ENCODE data around the gene BARHL1.

The BARHL1 gene

DNA sequence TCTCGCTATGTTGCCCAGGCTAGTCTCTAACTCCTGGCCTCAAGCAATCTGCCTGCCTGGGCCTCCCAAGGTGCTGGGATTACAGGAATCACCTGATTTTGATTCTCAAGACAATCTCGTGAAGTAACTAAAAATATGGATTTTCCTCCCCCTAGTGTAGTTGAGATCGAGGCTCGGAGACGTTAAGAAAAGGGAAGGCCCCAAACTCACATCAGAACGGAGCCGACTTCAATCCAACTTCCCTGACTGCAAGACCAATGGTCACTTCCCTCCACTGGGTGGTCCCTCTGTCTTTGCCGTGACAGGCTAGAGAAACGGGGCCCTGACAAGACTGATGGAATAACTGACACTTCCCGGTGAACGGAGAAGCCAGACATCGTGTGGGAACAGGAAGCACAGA, 28.3 kb downstream of the BARHL1 start:
- no peak for DNase-seq (ENCODE audit: low read depth, low spot score)

DNA sequence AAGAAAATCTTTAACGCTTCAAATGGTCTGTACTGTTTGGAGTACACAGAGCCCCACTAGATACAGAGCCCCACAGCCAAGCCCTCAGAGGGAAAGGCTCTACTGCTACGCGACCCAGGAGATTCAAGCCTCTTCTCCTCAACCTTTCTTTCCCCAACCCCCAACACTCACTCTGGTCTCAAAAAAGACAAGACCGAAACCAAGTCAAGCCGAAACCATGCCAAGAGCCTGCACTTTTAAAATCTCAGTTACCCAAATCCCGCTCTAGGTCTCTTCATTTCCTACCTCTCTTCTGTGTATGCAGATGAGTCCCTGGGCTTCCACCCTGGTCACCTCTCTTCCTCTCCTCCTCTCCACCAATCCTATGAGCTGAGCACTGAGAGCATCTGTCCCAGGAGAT, 31.9 kb downstream of the BARHL1 start:
- DNase-seq (ENCODE audit: low read depth, low spot score) = no peak

DNA sequence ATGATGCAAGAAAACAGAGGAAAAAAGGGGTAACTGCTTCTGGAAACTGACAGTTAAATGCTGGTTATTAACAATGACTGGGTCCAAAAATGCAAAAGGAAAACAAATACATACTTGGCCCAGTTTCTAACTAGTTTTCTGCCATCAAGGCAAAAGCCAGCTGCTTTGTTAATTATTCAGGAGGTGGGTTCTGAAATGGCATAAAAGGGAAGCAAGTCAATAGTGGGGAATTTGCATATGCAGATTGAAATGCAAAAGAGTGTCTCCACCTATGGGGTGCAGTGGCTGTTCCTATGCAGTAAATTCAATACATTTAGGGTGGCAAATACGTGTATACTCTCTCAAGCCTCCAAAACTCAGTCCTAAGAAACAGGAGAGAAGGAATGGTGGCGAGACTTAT, 33.4 kb downstream of the BARHL1 start:
- DNase-seq (ENCODE audit: low read depth, low spot score) = no peak

GRCh38 chr9:132616725-132617124, 34.3 kb downstream of the BARHL1 start:
- no peak for DNase-seq (ENCODE audit: low read depth, low spot score)

DNA sequence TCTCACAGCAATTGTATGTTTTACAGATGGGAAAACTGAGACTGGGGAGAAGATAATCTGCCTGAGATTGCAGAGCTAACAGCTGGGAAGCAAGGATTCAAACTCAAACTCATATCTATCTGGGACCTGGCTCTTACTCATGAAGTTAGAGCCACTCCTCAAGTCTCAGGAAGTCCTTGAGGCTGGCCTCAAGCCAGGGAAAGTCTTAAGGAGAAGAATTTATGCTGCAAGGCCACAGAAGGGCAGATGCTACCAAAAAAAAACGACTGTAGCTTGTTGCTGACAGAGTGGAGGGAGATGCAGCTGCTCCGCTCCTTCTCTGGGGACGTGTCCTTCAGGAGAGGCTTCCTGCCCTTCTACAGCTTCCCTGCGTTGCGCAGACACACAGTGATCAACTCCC, 39.8 kb downstream of the BARHL1 start:
- DNase-seq (ENCODE audit: low read depth, low spot score) = no peak

GRCh38 chr9:132626285-132626684, 43.9 kb downstream of the BARHL1 start:
- DNase-seq (ENCODE audit: low read depth, low spot score) = no peak

DNA sequence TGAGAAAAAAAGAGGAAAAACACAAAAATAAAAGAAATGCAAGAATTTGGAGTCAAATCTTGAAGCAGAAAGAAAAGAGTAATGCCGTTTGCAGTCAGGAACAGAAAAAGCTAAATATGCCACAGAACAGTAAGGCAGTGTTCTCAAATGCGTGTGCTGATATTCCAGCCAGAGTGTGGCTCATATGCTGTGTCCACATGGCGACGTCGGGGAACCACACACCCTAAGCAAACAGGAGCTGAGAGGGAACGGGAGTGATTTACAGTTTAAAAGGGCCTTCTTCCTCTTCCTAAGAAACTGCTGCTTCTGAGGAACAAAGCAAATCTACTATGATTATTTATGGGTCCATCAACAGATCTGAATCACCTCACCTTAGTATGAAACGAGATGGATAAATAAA, 44.7 kb downstream of the BARHL1 start:
- DNase-seq (ENCODE audit: low read depth, low spot score) = no peak

GRCh38 chr9:132627594-132627993, 45.2 kb downstream of the BARHL1 start:
- DNase-seq (ENCODE audit: low read depth, low spot score) = no peak

DNA sequence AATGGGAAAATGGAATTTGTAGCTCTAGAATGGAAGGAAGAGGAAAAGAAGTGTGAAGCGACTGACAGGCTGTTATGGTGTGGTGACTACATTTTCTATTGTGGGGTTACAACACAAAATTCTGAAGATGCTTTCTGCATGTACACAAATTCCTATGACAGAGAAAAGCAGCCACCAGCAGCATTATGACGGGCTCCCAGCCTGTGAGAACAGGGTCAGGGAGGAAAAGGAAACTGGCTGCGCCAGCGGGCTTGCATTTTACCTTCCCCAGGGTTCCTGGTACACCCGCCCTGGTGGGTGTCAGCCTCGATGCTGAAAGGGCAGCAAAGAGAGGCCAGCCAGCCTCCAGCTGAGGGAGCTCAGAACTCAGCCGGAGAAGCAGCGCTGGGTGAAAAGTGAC, 46.3 kb downstream of the BARHL1 start:
- no peak for DNase-seq (ENCODE audit: low read depth, low spot score)

- no peak for DNase-seq (ENCODE audit: low read depth, low spot score)
Measured at GRCh38 chr9:132630116-132630515, 47.7 kb downstream of the BARHL1 start.

DNA sequence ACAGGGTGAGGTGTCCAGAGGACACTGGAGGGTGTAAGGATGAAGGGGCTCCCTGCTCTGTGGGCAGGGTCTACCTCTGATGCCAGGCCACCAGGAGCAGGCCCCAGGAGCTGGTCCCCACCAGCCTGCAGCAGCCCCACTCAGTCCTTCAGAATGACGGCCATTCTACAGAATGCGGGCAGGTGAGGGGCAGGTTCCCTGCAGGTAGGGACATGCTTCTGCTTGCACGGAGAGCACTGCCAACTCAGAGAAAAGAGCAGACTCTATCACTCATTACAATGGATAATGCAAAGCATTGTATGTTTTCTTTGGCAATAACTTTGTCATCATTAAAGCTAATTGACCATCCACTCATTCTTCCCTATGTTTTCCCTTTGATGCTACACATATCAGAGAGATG, 48.4 kb downstream of the BARHL1 start:
- no peak for DNase-seq (ENCODE audit: low read depth, low spot score)

DNA sequence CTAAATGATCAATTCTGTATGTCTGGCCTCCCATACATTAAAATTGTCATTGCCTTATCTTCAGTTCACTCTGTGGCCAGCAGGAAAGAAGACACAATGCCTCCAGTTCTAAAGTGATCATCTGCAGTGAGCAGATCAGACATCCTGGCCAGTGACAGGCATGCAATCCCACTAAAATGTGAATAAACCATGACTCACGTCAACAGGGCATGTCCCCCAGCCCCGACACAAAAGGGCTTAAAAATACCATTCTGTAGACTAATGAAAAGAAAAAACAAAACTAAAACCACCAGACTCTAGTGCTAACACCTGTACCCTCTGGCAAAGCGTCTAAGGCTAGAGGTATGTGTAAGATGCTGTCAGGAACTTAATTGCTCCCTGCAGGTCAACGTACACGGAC, 48.9 kb downstream of the BARHL1 start:
- DNase-seq (ENCODE audit: low read depth, low spot score) = no peak

GRCh38 chr9:132631685-132632084, 49.3 kb downstream of the BARHL1 start:
- DNase-seq (ENCODE audit: low read depth, low spot score) = no peak

DNA sequence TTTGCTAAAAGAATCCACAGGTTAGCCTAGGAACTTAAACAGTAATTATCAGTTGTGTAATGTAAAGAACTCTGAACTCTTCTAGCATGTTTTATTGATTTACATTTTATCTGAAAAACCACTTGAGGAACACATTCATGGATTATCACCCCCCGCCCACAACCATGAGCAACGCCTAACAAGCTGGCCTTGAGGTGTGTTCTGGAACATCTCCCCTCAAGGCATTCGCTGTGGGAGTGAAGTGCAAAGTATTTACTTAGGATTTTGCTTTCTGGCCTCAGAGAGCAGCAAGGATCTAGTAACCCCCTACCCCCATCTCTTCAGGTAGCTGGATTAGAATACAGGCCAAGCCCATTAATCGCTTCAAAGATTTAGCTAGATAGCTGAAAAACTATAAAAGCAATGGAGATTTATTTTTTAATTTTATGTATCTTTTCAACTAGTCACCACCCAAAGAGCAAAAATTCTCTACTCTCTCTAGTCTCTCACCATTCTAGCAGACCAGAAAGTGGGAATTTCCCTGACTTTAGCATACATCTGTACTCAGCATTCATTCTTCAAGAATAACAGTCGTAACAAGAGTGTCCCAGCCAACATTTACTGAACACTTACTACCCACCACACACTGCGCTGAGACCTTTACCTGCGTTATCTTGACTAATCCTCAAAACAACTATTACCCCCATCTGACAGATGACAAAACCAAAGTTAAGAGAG, 50.2 kb downstream of the BARHL1 start:
- DNase-seq (ENCODE audit: low read depth, low spot score) = no peak

DNA sequence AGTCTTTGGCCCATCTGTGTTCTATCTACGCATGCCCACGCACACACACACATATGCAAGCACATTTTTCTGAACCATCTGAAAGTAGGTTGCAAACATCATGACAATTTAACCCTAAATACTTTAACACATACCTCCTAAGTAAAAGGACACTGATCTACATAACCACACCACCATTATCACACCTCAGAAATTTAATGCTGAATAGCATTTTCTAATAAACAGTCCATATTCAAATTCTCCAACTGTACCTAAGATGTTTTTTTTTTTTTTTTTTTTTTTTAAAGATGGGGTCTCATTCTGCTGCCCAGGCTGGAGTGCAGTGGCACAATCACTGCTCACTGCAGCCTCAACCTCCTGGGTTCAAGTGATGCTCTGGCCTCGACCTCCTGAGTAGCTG, 51.9 kb downstream of the BARHL1 start:
- DNase-seq (ENCODE audit: low read depth, low spot score) = no peak

- no peak for DNase-seq (ENCODE audit: low read depth, low spot score)
Measured at GRCh38 chr9:132637351-132637750, 54.9 kb downstream of the BARHL1 start.

GRCh38 chr9:132637801-132638200, 55.4 kb downstream of the BARHL1 start:
- DNase-seq (ENCODE audit: low read depth, low spot score) = no peak

DNA sequence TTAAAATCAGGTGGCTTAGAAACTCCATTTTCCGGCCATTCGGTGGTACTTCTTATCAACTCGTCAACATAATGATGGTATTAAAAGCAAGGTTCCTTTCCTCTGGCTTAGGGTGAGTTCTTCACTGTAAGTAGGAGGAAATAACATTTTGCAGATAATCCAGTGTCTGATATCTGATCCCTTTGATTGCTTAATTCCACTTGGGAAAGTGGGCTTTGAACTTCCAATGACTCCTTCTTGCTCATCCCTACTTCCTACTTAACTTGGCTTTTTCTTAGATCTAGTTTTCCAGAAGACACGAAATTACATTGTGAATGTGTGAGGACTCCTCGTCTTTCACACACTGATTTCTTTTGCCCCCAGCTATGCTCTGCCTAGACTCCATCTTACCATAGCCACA, 55.8 kb downstream of the BARHL1 start:
- DNase-seq (ENCODE audit: low read depth, low spot score) = no peak

- no peak for DNase-seq (ENCODE audit: low read depth, low spot score)
Measured at GRCh38 chr9:132639322-132639721, 56.9 kb downstream of the BARHL1 start.

Measured in brain pericyte (primary cell).